Measurements from ENCODE around the gene MAD1L1.

Gene MAD1L1

GRCh38 chr7:2253525-2254244 lies 20.9 kb upstream of the MAD1L1 start:
- Mint-ChIP-seq H3K27me3 (no peaks in the 10 kb centered on the region), H3K36me3 (peaks cover 22% of the 10 kb centered on the region), H3K9me3 (no peaks in the 10 kb centered on the region), H3K27ac (no peak overlapping the region), H3K4me1 (peaks cover 22% of the 10 kb centered on the region), H3K4me3 (no peak overlapping the region)
- CTCF ChIA-PET: no interaction called here
- DNase-seq: no peak

- Mint-ChIP-seq H3K36me3 (peaks cover 23% of the 10 kb centered on the region), H3K27me3 (no peaks in the 10 kb centered on the region), H3K4me1 (peaks cover 27% of the 10 kb centered on the region), H3K9me3 (no peaks in the 10 kb centered on the region), H3K27ac (peak overlapping the region; percentile 73), H3K4me3 (no peak overlapping the region)
- CTCF ChIA-PET: no interaction called here
- no peak for DNase-seq
Observed at GRCh38 chr7:2253021-2253420, 20.3 kb upstream of the MAD1L1 start.

GRCh38 chr7:2251841-2252771 lies 19.4 kb upstream of the MAD1L1 start:
- peaks cover 25% of the 10 kb centered on the region for H3K36me3 Mint-ChIP-seq
- no peaks in the 10 kb centered on the region for H3K9me3 Mint-ChIP-seq
- H3K27ac Mint-ChIP-seq: no peak overlapping the region
- no peaks in the 10 kb centered on the region for H3K27me3 Mint-ChIP-seq
- H3K4me1 Mint-ChIP-seq: peaks cover 32% of the 10 kb centered on the region
- H3K4me3 Mint-ChIP-seq: no peak overlapping the region
- CTCF ChIA-PET: interaction anchor here (1.1 kb wide), 1 partner anchor 96 kb away, joined by 3 read pairs; no protein-coding TSS in a partner anchor
- no peak for DNase-seq

GRCh38 chr7:2251381-2251780 lies 18.6 kb upstream of the MAD1L1 start:
- no peak overlapping the region for H3K27ac Mint-ChIP-seq
- H3K27me3 Mint-ChIP-seq: no peaks in the 10 kb centered on the region
- peaks cover 23% of the 10 kb centered on the region for H3K36me3 Mint-ChIP-seq
- DNase-seq: no peak
- peaks cover 32% of the 10 kb centered on the region for H3K4me1 Mint-ChIP-seq
- CTCF ChIA-PET: interaction anchor here (1.1 kb wide), 1 partner anchor 97 kb away, joined by 3 read pairs; no protein-coding TSS in a partner anchor
- H3K9me3 Mint-ChIP-seq: no peaks in the 10 kb centered on the region
- no peak overlapping the region for H3K4me3 Mint-ChIP-seq

- no peaks in the 10 kb centered on the region for H3K27me3 Mint-ChIP-seq
- CTCF ChIA-PET: interaction anchor here (0.8 to 2.9 kb wide), 3 partner anchors 9 to 98 kb away, joined by 3 to 12 read pairs (median 8); no protein-coding TSS in a partner anchor
- H3K9me3 Mint-ChIP-seq: no peaks in the 10 kb centered on the region
Observed at GRCh38 chr7:2249744-2250323, 17.1 kb upstream of the MAD1L1 start.

GRCh38 chr7:2248984-2249694 lies 16.4 kb upstream of the MAD1L1 start:
- Mint-ChIP-seq H3K27me3 (no peaks in the 10 kb centered on the region), H3K4me3 (peak overlapping the region; percentile 33), H3K36me3 (peaks cover 28% of the 10 kb centered on the region), H3K4me1 (peaks cover 45% of the 10 kb centered on the region), H3K27ac (peak overlapping the region; percentile 26), H3K9me3 (no peaks in the 10 kb centered on the region)
- peak; percentile 37 for DNase-seq
- CTCF ChIA-PET: interaction anchor here (0.8 to 2.9 kb wide), 4 partner anchors 10 to 99 kb away, joined by 3 to 12 read pairs (median 6); no protein-coding TSS in a partner anchor

More at GRCh38 chr7:2249744-2250323, 17.1 kb upstream of the MAD1L1 start:
- H3K4me3 Mint-ChIP-seq: no peak overlapping the region
- no peak for DNase-seq
- H3K27ac Mint-ChIP-seq: no peak overlapping the region
- peaks cover 45% of the 10 kb centered on the region for H3K4me1 Mint-ChIP-seq
- peaks cover 28% of the 10 kb centered on the region for H3K36me3 Mint-ChIP-seq

- peak; percentile 41 for DNase-seq
- Mint-ChIP-seq H3K27ac (peak overlapping the region; percentile 49), H3K4me1 (peaks cover 58% of the 10 kb centered on the region)
Observed at GRCh38 chr7:2247141-2247995, 14.6 kb upstream of the MAD1L1 start.

GRCh38 chr7:2245883-2246675 lies 13.3 kb upstream of the MAD1L1 start:
- H3K27ac Mint-ChIP-seq: no peak overlapping the region

More at GRCh38 chr7:2247141-2247995, 14.6 kb upstream of the MAD1L1 start:
- H3K36me3 Mint-ChIP-seq: peaks cover 28% of the 10 kb centered on the region
- no peaks in the 10 kb centered on the region for H3K27me3 Mint-ChIP-seq
- CTCF ChIA-PET: interaction anchor here (0.7 to 2.9 kb wide), 4 partner anchors 9 to 209 kb away, joined by 3 to 12 read pairs (median 6); no protein-coding TSS in a partner anchor
- no peak overlapping the region for H3K4me3 Mint-ChIP-seq
- no peaks in the 10 kb centered on the region for H3K9me3 Mint-ChIP-seq

GRCh38 chr7:2244404-2244995 lies 11.8 kb upstream of the MAD1L1 start:
- CTCF ChIA-PET: interaction anchor here (1.7 kb wide), 1 partner anchor 103 kb away, joined by 7 read pairs; no protein-coding TSS in a partner anchor
- no peaks in the 10 kb centered on the region for H3K9me3 Mint-ChIP-seq
- no peak for DNase-seq
- H3K27me3 Mint-ChIP-seq: no peaks in the 10 kb centered on the region
- peaks cover 17% of the 10 kb centered on the region for H3K36me3 Mint-ChIP-seq
- H3K4me3 Mint-ChIP-seq: no peak overlapping the region
- no peak overlapping the region for H3K27ac Mint-ChIP-seq
- H3K4me1 Mint-ChIP-seq: peaks cover 62% of the 10 kb centered on the region

More at GRCh38 chr7:2245883-2246675, 13.3 kb upstream of the MAD1L1 start:
- Mint-ChIP-seq H3K4me3 (no peak overlapping the region), H3K27me3 (no peaks in the 10 kb centered on the region), H3K4me1 (peaks cover 60% of the 10 kb centered on the region), H3K9me3 (no peaks in the 10 kb centered on the region), H3K36me3 (peaks cover 26% of the 10 kb centered on the region)
- no peak for DNase-seq
- CTCF ChIA-PET: interaction anchor here (1.1 to 1.7 kb wide), 2 partner anchors 10 to 102 kb away, joined by 5 to 7 read pairs; no protein-coding TSS in a partner anchor

GRCh38 chr7:2243458-2243857 lies 10.7 kb upstream of the MAD1L1 start:
- Mint-ChIP-seq H3K4me1 (peaks cover 53% of the 10 kb centered on the region), H3K36me3 (peaks cover 15% of the 10 kb centered on the region), H3K27me3 (no peaks in the 10 kb centered on the region), H3K4me3 (peak overlapping the region; percentile 95), H3K27ac (no peak overlapping the region), H3K9me3 (no peaks in the 10 kb centered on the region)
- no peak for DNase-seq
- CTCF ChIA-PET: interaction anchor here (0.9 kb wide), 1 partner anchor 364 kb away, joined by 3 read pairs; no protein-coding TSS in a partner anchor

- no peaks in the 10 kb centered on the region for H3K9me3 Mint-ChIP-seq
- CTCF ChIA-PET: interaction anchor here (0.9 to 1.4 kb wide), 2 partner anchors 10 to 363 kb away, joined by 3 to 5 read pairs; partner anchors contain the start of gene MAD1L1
Observed at GRCh38 chr7:2242541-2243429, 10.0 kb upstream of the MAD1L1 start.

More at GRCh38 chr7:2242541-2243429, 10.0 kb upstream of the MAD1L1 start:
- peaks cover 16% of the 10 kb centered on the region for H3K36me3 Mint-ChIP-seq
- H3K27ac Mint-ChIP-seq: peak overlapping the region; percentile 89
- peak overlapping the region; percentile 95 for H3K4me3 Mint-ChIP-seq
- no peaks in the 10 kb centered on the region for H3K27me3 Mint-ChIP-seq
- DNase-seq: peak; percentile 41
- H3K4me1 Mint-ChIP-seq: peaks cover 48% of the 10 kb centered on the region
